OCI-LY1 (cell line): ENCODE data around the gene EMB.
"Not testable (repeated sequence)": the region's sequence is repeated elsewhere in the genome, so short reads cannot be mapped to it uniquely, and the experiment has no call there.

ENCODE experiments used
- CTCF ChIP-seq: fragments of 200-600 bp; sonication (generic), shearing (Covaris generic); IDR thresholded peaks from 2 replicates; pipeline ENCODE4 v1.5.1; 2017; ENCODE audit warnings: mild to moderate bottlenecking, antibody characterized with exemption, low read length, moderate library complexity, mixed read lengths
- EZH2 ChIP-seq: fragments of 200-600 bp; sonication (generic), shearing (Covaris generic); IDR thresholded peaks from 2 replicates; pipeline ENCODE4 v1.8.0; 2017; ENCODE audit warnings: borderline replicate concordance, mixed run types, mild to moderate bottlenecking, antibody characterized with exemption, low read length, moderate library complexity, mixed read lengths

GRCh38 chr5:50478790-50479189 is 37.7 kb upstream of the EMB start:
- not testable (repeated sequence) for TF ChIP-seq CTCF, EZH2
